ENCODE results near the gene AVPR2.

The AVPR2 gene

DNA sequence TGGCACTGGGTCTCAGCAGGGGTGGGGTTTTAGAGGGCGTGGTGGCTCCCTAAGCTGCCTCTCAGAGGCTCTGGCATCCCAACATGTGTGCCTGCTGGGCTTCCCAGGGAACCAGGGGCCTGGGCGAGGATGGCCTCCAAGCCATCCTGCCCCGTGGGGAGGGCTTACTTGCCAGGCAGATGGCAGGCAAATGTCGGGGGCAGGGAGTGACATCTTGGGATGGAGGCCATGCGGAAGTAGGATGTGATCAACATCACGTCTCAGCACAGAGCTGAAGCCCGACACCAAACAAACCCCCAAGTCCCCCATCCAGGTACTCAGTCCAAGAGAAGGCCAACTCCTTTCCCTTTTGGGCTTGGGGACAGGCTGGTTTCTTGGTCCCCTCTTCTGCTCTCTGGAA is 23.2 kb upstream of the AVPR2 start:
- no peaks in the 10 kb centered on the region for H3K36me3 ChIP-seq (ENCODE audit: control insufficient read depth in 1 of 2, insufficient read depth in 2 of 2, low read length in 2 of 2)
- peaks cover 11% of the 10 kb centered on the region for H3K27me3 ChIP-seq (ENCODE audit: low read depth, low read length)
- H3K4me3 ChIP-seq (ENCODE audit: low read depth in 1 of 2, low read length in 2 of 2) = no peak overlapping the region
- no peaks in the 10 kb centered on the region for H3K9me3 ChIP-seq (ENCODE audit: control insufficient read depth in 1 of 2, low read length in 2 of 2)
- peaks cover 0 to under 1% of the 10 kb centered on the region in 2 donors for H3K4me1 ChIP-seq (ENCODE audit: control insufficient read depth in 1 of 2, insufficient read depth in 2 of 2, low read length in 2 of 2)
- H3K27ac ChIP-seq (ENCODE audit: low read length) = no peak overlapping the region

DNA sequence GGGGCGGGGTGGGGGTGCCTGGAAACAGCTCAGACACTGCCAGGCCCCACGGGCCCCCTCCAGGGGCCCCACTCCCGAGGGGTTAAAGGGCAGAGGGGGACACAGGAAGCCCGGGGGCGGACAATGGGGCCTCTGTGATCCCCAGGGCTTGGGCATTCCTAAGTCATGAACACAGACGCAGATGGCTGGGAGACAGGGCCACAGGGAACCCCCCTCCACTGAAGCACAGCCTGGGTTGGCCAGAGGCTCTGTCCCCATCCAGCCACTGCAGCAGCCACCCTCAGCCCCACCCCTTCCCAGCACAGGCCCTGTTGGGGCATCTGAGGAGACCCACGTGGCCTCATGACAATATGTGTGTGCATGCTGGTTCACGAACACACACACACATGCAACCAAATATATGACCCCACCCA is 22.4 kb upstream of the AVPR2 start:
- Histone ChIP-seq H3K27me3 (ENCODE audit: low read depth, low read length) (peaks cover 11% of the 10 kb centered on the region), H3K4me1 (ENCODE audit: control insufficient read depth in 1 of 2, insufficient read depth in 2 of 2, low read length in 2 of 2) (peaks cover 0 to 3% of the 10 kb centered on the region in 2 donors), H3K36me3 (ENCODE audit: control insufficient read depth in 1 of 2, insufficient read depth in 2 of 2, low read length in 2 of 2) (no peaks in the 10 kb centered on the region), H3K9me3 (ENCODE audit: control insufficient read depth in 1 of 2, low read length in 2 of 2) (no peaks in the 10 kb centered on the region), H3K27ac (ENCODE audit: low read length) (no peak overlapping the region), H3K4me3 (ENCODE audit: low read depth in 1 of 2, low read length in 2 of 2) (no peak overlapping the region)

DNA sequence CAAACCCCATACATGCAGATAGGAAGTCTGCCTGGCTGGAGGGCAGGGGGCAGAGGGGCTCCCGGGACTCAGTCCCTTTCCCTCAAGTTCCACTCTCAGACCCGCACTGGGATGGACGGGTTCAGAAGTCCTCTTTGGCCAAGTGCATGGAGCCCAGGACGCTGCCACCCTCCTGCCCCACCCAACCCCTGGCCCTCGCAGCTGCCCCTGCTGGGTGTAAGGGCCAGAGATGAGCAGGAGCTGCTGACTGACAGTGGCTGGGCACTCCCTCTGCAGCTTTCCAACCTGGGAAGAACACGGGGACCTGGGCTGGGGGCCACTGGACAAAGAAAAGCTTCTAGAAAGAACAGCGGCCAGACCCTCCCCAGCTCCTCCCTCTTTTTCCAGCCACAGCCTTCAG is 21.9 kb upstream of the AVPR2 start:
- Histone ChIP-seq H3K27me3 (ENCODE audit: low read depth, low read length) (peaks cover 11% of the 10 kb centered on the region), H3K27ac (ENCODE audit: low read length) (no peak overlapping the region), H3K4me1 (ENCODE audit: control insufficient read depth in 1 of 2, insufficient read depth in 2 of 2, low read length in 2 of 2) (peaks cover 0 to 3% of the 10 kb centered on the region in 2 donors), H3K36me3 (ENCODE audit: control insufficient read depth in 1 of 2, insufficient read depth in 2 of 2, low read length in 2 of 2) (no peaks in the 10 kb centered on the region), H3K4me3 (ENCODE audit: low read depth in 1 of 2, low read length in 2 of 2) (no peak overlapping the region), H3K9me3 (ENCODE audit: control insufficient read depth in 1 of 2, low read length in 2 of 2) (no peaks in the 10 kb centered on the region)

DNA sequence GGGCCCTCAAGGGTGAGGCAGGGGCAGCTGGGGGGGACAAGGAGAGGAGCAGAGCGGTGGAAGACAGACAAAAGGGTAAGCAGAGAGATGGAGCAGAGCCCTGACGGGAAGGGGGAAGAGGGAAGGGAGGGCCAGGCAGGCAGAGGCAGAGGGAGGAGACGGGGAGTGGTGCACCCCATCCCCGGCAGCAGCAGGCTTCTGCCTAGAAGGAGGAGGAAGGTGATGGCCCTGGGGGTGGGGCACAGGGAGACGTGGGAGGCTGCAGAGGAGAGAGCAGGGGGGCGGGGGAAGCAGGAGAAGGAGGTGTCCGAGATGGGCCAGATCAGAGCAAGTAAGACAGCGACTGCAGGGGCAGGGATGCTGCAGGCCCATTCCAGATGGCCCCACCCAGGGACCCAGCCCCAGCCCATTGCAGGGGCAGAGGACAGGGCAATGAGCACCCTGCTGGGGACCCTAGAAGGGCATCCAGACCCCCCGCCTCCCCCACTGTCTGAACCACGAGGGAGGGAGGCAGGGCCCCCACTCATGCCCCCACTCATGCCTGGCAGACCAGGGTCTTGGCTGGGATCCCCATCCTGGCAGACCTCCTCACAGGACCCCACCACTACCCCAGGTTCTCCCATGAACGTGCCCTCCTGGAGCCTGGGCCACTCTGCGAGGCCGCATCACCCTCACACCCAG is 21.2 kb upstream of the AVPR2 start:
- H3K9me3 ChIP-seq (ENCODE audit: control insufficient read depth in 1 of 2, low read length in 2 of 2) = no peaks in the 10 kb centered on the region
- H3K4me3 ChIP-seq (ENCODE audit: low read depth in 1 of 2, low read length in 2 of 2) = no peak overlapping the region
- no peaks in the 10 kb centered on the region for H3K36me3 ChIP-seq (ENCODE audit: control insufficient read depth in 1 of 2, insufficient read depth in 2 of 2, low read length in 2 of 2)
- H3K27ac ChIP-seq (ENCODE audit: low read length) = no peak overlapping the region
- H3K4me1 ChIP-seq (ENCODE audit: control insufficient read depth in 1 of 2, insufficient read depth in 2 of 2, low read length in 2 of 2) = peaks cover 0 to 3% of the 10 kb centered on the region in 2 donors
- H3K27me3 ChIP-seq (ENCODE audit: low read depth, low read length) = peaks cover 11% of the 10 kb centered on the region

DNA sequence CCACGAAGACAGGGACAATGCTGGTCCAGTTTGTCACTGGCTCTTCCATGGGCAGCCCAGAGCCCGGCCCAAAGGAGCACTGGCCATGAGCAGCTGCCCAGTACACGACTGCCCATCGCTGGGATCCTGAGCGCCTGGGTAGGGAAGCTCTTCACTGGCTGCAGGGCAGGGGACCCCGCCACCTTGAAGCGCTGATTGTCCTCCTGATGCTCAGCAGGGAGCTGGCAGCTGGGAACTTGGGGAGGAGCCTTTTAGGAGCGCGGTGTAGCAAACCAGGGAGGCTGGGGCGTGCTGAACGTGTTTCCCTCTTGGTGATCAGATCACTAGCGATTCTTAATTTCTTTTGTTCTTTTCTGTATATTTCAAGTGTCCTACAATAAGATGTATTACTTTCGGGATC is 20.3 kb upstream of the AVPR2 start:
- Histone ChIP-seq H3K27me3 (ENCODE audit: low read depth, low read length) (peaks cover 11% of the 10 kb centered on the region), H3K27ac (ENCODE audit: low read length) (no peak overlapping the region), H3K4me1 (ENCODE audit: control insufficient read depth in 1 of 2, insufficient read depth in 2 of 2, low read length in 2 of 2) (peaks cover 0 to 3% of the 10 kb centered on the region in 2 donors), H3K36me3 (ENCODE audit: control insufficient read depth in 1 of 2, insufficient read depth in 2 of 2, low read length in 2 of 2) (no peaks in the 10 kb centered on the region), H3K4me3 (ENCODE audit: low read depth in 1 of 2, low read length in 2 of 2) (no peak overlapping the region), H3K9me3 (ENCODE audit: control insufficient read depth in 1 of 2, low read length in 2 of 2) (no peaks in the 10 kb centered on the region)

DNA sequence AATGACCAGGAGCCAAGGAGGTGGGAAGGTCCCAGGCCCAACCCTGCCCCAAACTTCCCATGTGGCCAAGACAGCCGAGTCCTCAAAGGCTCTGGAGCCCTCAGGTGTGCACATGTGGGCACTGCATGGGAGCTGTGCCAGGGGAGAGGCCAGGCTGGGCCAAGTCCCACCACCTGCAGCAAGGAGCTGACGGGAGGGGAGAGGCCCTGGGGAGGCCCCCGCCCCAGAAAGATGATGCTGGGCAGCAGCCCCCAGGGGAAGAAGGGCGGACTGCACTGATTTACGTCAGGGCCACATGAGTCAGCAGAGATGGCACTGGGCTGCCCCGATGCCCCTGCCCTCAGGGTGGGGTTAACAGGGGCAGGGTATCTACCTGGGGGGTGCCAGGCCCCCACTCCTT is 19.9 kb upstream of the AVPR2 start:
- no peaks in the 10 kb centered on the region for H3K9me3 ChIP-seq (ENCODE audit: control insufficient read depth in 1 of 2, low read length in 2 of 2)
- no peaks in the 10 kb centered on the region for H3K36me3 ChIP-seq (ENCODE audit: control insufficient read depth in 1 of 2, insufficient read depth in 2 of 2, low read length in 2 of 2)
- H3K4me1 ChIP-seq (ENCODE audit: control insufficient read depth in 1 of 2, insufficient read depth in 2 of 2, low read length in 2 of 2) = peaks cover 0 to 3% of the 10 kb centered on the region in 2 donors
- H3K27me3 ChIP-seq (ENCODE audit: low read depth, low read length) = peaks cover 11% of the 10 kb centered on the region
- H3K4me3 ChIP-seq (ENCODE audit: low read depth in 1 of 2, low read length in 2 of 2) = no peak overlapping the region
- no peak overlapping the region for H3K27ac ChIP-seq (ENCODE audit: low read length)

DNA sequence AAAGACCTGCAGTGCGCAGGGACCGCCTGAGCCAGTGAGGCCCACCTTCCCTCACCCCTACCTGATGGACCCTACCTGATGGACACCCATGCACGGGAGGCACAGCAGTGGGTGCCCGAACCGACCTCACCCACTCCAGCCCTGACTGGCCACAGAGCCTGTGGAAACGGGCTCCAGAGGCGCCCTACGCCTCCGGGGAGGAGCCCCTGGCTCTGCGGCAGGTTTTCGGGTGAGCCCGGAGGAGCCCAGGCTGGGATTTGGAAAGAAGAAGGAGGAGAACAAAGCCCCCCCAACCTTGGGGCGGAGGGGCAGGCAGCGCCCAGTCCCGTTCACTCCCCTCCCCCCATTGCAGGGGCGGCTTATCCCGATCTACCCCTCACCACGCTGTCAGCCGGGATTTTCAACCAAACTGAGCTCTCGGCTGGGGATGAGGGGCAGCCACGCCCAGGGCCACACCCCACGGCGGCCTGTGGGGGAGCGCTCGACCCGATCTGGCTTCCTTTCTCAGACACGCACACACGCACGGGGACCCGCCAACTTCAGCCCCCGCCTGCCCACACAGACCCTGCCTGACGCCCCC is 19.2 kb upstream of the AVPR2 start:
- no peak overlapping the region for H3K27ac ChIP-seq (ENCODE audit: low read length)
- peaks cover 0 to 3% of the 10 kb centered on the region in 2 donors for H3K4me1 ChIP-seq (ENCODE audit: control insufficient read depth in 1 of 2, insufficient read depth in 2 of 2, low read length in 2 of 2)
- no peaks in the 10 kb centered on the region for H3K9me3 ChIP-seq (ENCODE audit: control insufficient read depth in 1 of 2, low read length in 2 of 2)
- no peaks in the 10 kb centered on the region for H3K36me3 ChIP-seq (ENCODE audit: control insufficient read depth in 1 of 2, insufficient read depth in 2 of 2, low read length in 2 of 2)
- peak overlapping the region in 1 of 2 donors; percentile 28 for H3K4me3 ChIP-seq (ENCODE audit: low read depth in 1 of 2, low read length in 2 of 2)
- H3K27me3 ChIP-seq (ENCODE audit: low read depth, low read length) = peaks cover 11% of the 10 kb centered on the region

DNA sequence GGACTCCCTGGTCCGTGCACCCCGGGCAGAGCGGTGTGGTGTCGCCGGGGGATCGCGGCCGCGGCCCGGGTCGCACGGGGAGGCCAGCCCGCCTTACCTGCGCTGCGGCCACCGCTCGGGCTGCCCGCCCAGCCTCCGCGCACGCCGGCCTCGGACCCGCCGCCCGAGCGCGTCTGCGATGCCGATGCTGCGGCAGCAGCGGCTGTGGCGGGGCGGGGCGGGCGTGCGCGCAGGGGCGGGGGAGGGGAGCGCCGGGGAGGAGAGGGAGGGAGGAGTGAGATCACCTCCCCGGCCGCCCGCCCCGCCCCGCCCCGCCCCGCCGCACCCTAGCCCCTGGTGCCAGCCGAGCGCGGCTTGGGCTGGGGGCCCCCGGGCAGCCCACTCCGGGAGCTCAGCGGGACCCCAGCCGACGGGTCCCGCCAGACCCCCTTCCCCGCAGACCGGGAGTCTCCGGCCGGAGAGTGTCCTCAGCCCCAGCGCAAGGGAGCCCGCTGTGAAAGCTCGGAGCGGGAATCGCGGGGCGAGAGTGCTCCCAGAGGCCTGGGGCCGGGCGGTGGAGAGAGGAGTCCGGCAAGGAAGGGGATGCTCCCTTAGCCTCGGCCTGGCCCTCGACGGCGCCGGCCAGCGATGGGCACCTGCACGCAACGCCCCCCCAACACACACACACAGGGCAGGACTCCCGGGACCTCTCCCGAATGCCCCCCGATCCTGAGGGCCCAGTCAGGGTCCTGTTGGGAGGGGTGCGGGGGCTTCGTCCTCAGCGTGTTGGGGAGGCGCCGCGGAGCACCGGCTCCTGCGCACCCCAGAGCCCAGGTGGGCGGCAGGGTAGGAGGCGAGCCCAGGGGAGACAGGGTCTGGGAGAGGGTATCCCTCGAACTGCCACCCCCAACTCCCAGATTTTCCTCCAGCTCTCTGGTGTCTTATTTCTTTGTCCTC is 18.2 kb upstream of the AVPR2 start, which contains the start of gene L1CAM:
Gene L1CAM (minus strand): TSS at position 206 of the 936 bp plus-strand sequence. CDS start 10,337 bp downstream, outside the sequence.
- Histone ChIP-seq H3K4me3 (ENCODE audit: low read depth in 1 of 2, low read length in 2 of 2) (peak within 1 kb of the TSS in 1 of 2 donors; percentile 28), H3K27me3 (ENCODE audit: low read depth, low read length) (peaks cover 11% of the 10 kb centered on the region), H3K4me1 (ENCODE audit: control insufficient read depth in 1 of 2, insufficient read depth in 2 of 2, low read length in 2 of 2) (peaks cover 0 to 3% of the 10 kb centered on the region in 2 donors), H3K9me3 (ENCODE audit: control insufficient read depth in 1 of 2, low read length in 2 of 2) (no peaks in the 10 kb centered on the region), H3K27ac (ENCODE audit: low read length) (no peak within 1 kb of the TSS), H3K36me3 (ENCODE audit: control insufficient read depth in 1 of 2, insufficient read depth in 2 of 2, low read length in 2 of 2) (no peaks in the 10 kb centered on the region)

DNA sequence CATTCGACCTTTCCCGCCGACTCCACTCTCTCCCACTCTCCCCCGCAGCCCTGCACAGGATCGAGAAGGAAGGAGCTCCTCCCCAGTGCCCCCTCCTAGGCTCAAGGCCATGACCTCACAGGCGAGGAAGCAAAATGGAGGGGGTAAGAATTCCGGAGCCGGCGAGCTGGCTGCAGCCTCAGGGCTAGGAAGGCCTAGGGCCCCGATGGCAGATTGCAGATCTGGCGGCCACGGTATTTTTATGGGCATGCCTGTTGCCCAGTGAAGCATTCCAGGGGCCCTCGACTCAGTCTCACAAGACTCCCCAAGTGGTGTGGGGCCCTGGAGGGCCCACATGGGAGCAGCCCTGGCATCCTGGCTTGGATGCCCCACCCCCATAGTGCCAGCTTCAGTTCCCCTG is 17.6 kb upstream of the AVPR2 start:
- no peak overlapping the region for H3K27ac ChIP-seq (ENCODE audit: low read length)
- no peaks in the 10 kb centered on the region for H3K36me3 ChIP-seq (ENCODE audit: control insufficient read depth in 1 of 2, insufficient read depth in 2 of 2, low read length in 2 of 2)
- H3K4me3 ChIP-seq (ENCODE audit: low read depth in 1 of 2, low read length in 2 of 2) = no peak overlapping the region
- no peaks in the 10 kb centered on the region for H3K9me3 ChIP-seq (ENCODE audit: control insufficient read depth in 1 of 2, low read length in 2 of 2)
- H3K27me3 ChIP-seq (ENCODE audit: low read depth, low read length) = peaks cover 11% of the 10 kb centered on the region
- H3K4me1 ChIP-seq (ENCODE audit: control insufficient read depth in 1 of 2, insufficient read depth in 2 of 2, low read length in 2 of 2) = peaks cover 0 to 3% of the 10 kb centered on the region in 2 donors

DNA sequence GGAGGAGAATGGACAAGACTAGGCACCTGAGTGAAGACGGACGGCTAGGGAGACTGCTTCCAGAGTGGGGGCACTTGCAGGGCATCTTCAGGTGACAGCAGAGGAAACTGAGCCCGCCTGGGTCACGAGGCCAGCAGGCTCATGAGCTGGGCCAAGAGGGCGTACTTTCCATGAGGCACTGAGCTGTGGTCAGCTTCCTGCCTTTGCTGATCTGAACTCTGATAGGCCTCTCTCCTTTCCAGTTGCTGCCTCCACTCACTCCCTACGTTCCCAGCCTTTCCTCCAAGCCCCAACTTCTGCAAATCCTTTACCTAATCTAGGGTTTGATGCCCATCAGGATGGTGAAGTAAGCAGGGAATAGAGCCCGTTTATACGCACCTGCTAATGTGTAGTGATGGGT is 17.1 kb upstream of the AVPR2 start:
- Histone ChIP-seq H3K4me1 (ENCODE audit: control insufficient read depth in 1 of 2, insufficient read depth in 2 of 2, low read length in 2 of 2) (peaks cover 0 to 3% of the 10 kb centered on the region in 2 donors), H3K27me3 (ENCODE audit: low read depth, low read length) (peaks cover 11% of the 10 kb centered on the region)

DNA sequence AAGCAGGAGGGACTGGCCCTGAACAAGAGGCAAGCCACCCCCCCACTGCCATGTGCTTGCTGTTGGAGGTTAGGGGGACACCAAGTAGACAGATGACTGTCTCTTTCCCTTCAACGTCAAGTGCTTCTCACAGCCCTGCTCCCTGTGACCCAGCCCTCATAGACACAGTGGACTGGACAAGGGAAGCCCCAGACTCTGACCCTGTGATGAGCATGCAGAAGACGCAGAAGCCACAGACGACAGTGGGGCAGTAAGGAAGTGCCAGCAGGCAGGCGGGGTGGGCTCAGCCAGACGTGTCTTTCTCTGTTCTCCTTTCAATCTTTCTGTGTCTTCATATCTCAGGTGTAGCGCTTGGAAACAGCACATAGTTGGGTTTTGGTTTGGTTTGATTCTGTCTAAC is 16.1 kb upstream of the AVPR2 start:
- Histone ChIP-seq H3K27me3 (ENCODE audit: low read depth, low read length) (peaks cover 11% of the 10 kb centered on the region), H3K36me3 (ENCODE audit: control insufficient read depth in 1 of 2, insufficient read depth in 2 of 2, low read length in 2 of 2) (no peaks in the 10 kb centered on the region), H3K4me1 (ENCODE audit: control insufficient read depth in 1 of 2, insufficient read depth in 2 of 2, low read length in 2 of 2) (peaks cover 0 to 3% of the 10 kb centered on the region in 2 donors), H3K27ac (ENCODE audit: low read length) (no peak overlapping the region), H3K4me3 (ENCODE audit: low read depth in 1 of 2, low read length in 2 of 2) (no peak overlapping the region), H3K9me3 (ENCODE audit: control insufficient read depth in 1 of 2, low read length in 2 of 2) (no peaks in the 10 kb centered on the region)

More for the DNA sequence above, 17.1 kb upstream of the AVPR2 start:
- Histone ChIP-seq H3K9me3 (ENCODE audit: control insufficient read depth in 1 of 2, low read length in 2 of 2) (no peaks in the 10 kb centered on the region), H3K36me3 (ENCODE audit: control insufficient read depth in 1 of 2, insufficient read depth in 2 of 2, low read length in 2 of 2) (no peaks in the 10 kb centered on the region), H3K27ac (ENCODE audit: low read length) (no peak overlapping the region), H3K4me3 (ENCODE audit: low read depth in 1 of 2, low read length in 2 of 2) (no peak overlapping the region)
